Measurements from ENCODE around the gene RASAL2. TPM values are rescaled to one million over a fixed set of nuclear protein-coding genes. Genes with fewer than 3 reads are reported as not detected.
"Not testable (repeated sequence)": the region's sequence is repeated elsewhere in the genome, so short reads cannot be mapped to it uniquely, and the experiment has no call there.

RASAL2 gene
- total RNA-seq, 1 donor from 2014 or later, result 18.3 TPM

GRCh38 chr1:178118524-178118923, 24.6 kb downstream of the RASAL2 start:
- Mint-ChIP-seq H3K9me3 (peaks cover 21% of the 10 kb centered on the region), H3K4me3 (no peak overlapping the region), H3K36me3 (peaks cover 16% of the 10 kb centered on the region), H3K27ac (no peak overlapping the region), H3K4me1 (peaks cover 11% of the 10 kb centered on the region), H3K27me3 (ENCODE audit: insufficient read depth, low read depth) (no peaks in the 10 kb centered on the region)
- H3K27ac ChIP-seq, result no peak overlapping the region
- no peak overlapping the region for H3K9ac ChIP-seq
- no peaks in the 10 kb centered on the region for H3K36me3 ChIP-seq
- H3K4me2 ChIP-seq, result no peak overlapping the region
- H3F3A ChIP-seq (ENCODE audit: low read depth), result peaks cover 5% of the 10 kb centered on the region
- no peaks in the 10 kb centered on the region for H3K27me3 ChIP-seq
- H4K20me1 ChIP-seq (ENCODE audit: low read depth), result peaks cover under 1% of the 10 kb centered on the region
- no peak for TF ChIP-seq EZH2phosphoT487 (IDR thresholded peaks at IDR 0.05)
- no peak for TF ChIP-seq EZH2 (IDR thresholded peaks at IDR 0.05)
- TF ChIP-seq, protein P1, sequence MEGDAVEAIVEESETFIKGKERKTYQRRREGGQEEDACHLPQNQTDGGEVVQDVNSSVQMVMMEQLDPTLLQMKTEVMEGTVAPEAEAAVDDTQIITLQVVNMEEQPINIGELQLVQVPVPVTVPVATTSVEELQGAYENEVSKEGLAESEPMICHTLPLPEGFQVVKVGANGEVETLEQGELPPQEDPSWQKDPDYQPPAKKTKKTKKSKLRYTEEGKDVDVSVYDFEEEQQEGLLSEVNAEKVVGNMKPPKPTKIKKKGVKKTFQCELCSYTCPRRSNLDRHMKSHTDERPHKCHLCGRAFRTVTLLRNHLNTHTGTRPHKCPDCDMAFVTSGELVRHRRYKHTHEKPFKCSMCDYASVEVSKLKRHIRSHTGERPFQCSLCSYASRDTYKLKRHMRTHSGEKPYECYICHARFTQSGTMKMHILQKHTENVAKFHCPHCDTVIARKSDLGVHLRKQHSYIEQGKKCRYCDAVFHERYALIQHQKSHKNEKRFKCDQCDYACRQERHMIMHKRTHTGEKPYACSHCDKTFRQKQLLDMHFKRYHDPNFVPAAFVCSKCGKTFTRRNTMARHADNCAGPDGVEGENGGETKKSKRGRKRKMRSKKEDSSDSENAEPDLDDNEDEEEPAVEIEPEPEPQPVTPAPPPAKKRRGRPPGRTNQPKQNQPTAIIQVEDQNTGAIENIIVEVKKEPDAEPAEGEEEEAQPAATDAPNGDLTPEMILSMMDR (IDR thresholded peaks at IDR 0.05), result no peak
- no peak for DNase-seq (ENCODE audit: low spot score)
- no peaks in the 10 kb centered on the region for H3K9me3 ChIP-seq (ENCODE audit: low read depth)
- peaks cover 17% of the 10 kb centered on the region for H3K4me1 ChIP-seq
- peaks cover 59% of the 10 kb centered on the region for H3K79me2 ChIP-seq (ENCODE audit: low read depth)
- no peak overlapping the region for H2AFZ ChIP-seq (replicated peaks)
- H3K4me3 ChIP-seq, result no peak overlapping the region

DNA sequence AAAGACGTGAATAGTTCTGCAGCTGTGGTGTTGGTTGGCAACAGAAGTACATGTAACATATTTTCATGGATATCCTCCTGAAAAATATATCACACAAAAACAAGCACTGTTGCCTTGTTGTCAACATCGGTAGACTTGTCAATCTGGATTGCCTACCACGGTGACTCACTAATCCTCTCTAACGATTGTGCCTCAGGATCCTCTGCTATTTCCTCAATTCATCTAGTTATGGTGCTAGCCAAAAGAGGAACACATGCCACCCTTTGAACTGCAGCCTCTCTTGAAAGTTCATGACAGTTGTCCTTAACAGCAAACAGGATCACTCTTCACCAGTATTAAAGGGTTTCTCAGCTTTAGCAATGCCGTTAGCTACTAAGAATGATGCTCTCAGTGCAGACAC, 25.7 kb downstream of the RASAL2 start:
- no peak overlapping the region for H3K27ac ChIP-seq
- H4K20me1 ChIP-seq (ENCODE audit: low read depth), result peaks cover 6% of the 10 kb centered on the region
- H3K9ac ChIP-seq, result no peak overlapping the region
- H3K9me3 Mint-ChIP-seq, result peaks cover 21% of the 10 kb centered on the region
- peaks cover 11% of the 10 kb centered on the region for H3K4me1 Mint-ChIP-seq
- no peaks in the 10 kb centered on the region for H3K36me3 ChIP-seq
- H3K9me3 ChIP-seq (ENCODE audit: low read depth), result no peaks in the 10 kb centered on the region
- H3K36me3 Mint-ChIP-seq, result peaks cover 16% of the 10 kb centered on the region
- no peak overlapping the region for H3K27ac Mint-ChIP-seq
- no peak for TF ChIP-seq EZH2 (IDR thresholded peaks at IDR 0.05)
- no peak for TF ChIP-seq EZH2phosphoT487 (IDR thresholded peaks at IDR 0.05)
- TF ChIP-seq, protein P1 (IDR thresholded peaks at IDR 0.05), result no peak
- no peaks in the 10 kb centered on the region for H3K27me3 Mint-ChIP-seq (ENCODE audit: insufficient read depth, low read depth)
- H2AFZ ChIP-seq (replicated peaks), result no peak overlapping the region
- H3F3A ChIP-seq (ENCODE audit: low read depth), result peaks cover 5% of the 10 kb centered on the region
- no peak overlapping the region for H3K4me3 ChIP-seq
- DNase-seq (ENCODE audit: low spot score), result no peak
- peaks cover 17% of the 10 kb centered on the region for H3K4me1 ChIP-seq
- no peaks in the 10 kb centered on the region for H3K27me3 ChIP-seq
- H3K4me2 ChIP-seq, result no peak overlapping the region
- peaks cover 59% of the 10 kb centered on the region for H3K79me2 ChIP-seq (ENCODE audit: low read depth)
- H3K4me3 Mint-ChIP-seq, result no peak overlapping the region

GRCh38 chr1:178120088-178120487, 26.2 kb downstream of the RASAL2 start:
- H3K4me2 ChIP-seq, result no peak overlapping the region
- Mint-ChIP-seq H3K27ac (no peak overlapping the region), H3K4me1 (peaks cover 11% of the 10 kb centered on the region), H3K27me3 (ENCODE audit: insufficient read depth, low read depth) (no peaks in the 10 kb centered on the region), H3K36me3 (peaks cover 16% of the 10 kb centered on the region), H3K9me3 (peaks cover 21% of the 10 kb centered on the region), H3K4me3 (no peak overlapping the region)
- H3K79me2 ChIP-seq (ENCODE audit: low read depth), result peaks cover 60% of the 10 kb centered on the region
- no peak overlapping the region for H3K27ac ChIP-seq
- no peak overlapping the region for H3K9ac ChIP-seq
- H3F3A ChIP-seq (ENCODE audit: low read depth), result peaks cover 4% of the 10 kb centered on the region
- H4K20me1 ChIP-seq (ENCODE audit: low read depth), result peaks cover 6% of the 10 kb centered on the region
- H3K4me3 ChIP-seq, result no peak overlapping the region
- no peak for DNase-seq (ENCODE audit: low spot score)
- peaks cover 17% of the 10 kb centered on the region for H3K4me1 ChIP-seq
- no peaks in the 10 kb centered on the region for H3K27me3 ChIP-seq
- no peak for TF ChIP-seq EZH2phosphoT487 (IDR thresholded peaks at IDR 0.05)
- TF ChIP-seq, protein P1 (IDR thresholded peaks at IDR 0.05), result no peak
- no peak for TF ChIP-seq EZH2 (IDR thresholded peaks at IDR 0.05)
- H3K36me3 ChIP-seq, result no peaks in the 10 kb centered on the region
- no peaks in the 10 kb centered on the region for H3K9me3 ChIP-seq (ENCODE audit: low read depth)
- H2AFZ ChIP-seq (replicated peaks), result no peak overlapping the region

- H3K4me1 Mint-ChIP-seq, result peaks cover 11% of the 10 kb centered on the region
- not testable (repeated sequence) for H3K27me3 ChIP-seq; H3K9me3 ChIP-seq (ENCODE audit: low read depth); H3K27ac Mint-ChIP-seq; H3K27ac ChIP-seq; H4K20me1 ChIP-seq (ENCODE audit: low read depth); H3K9ac ChIP-seq; H2AFZ ChIP-seq (replicated peaks); H3F3A ChIP-seq (ENCODE audit: low read depth); H3K4me3 ChIP-seq; H3K4me3 Mint-ChIP-seq; H3K27me3 Mint-ChIP-seq (ENCODE audit: insufficient read depth, low read depth); DNase-seq (ENCODE audit: low spot score); H3K4me2 ChIP-seq; H3K36me3 ChIP-seq
- peaks cover 16% of the 10 kb centered on the region for H3K36me3 Mint-ChIP-seq
- H3K79me2 ChIP-seq (ENCODE audit: low read depth), result peaks cover 60% of the 10 kb centered on the region
- H3K4me1 ChIP-seq, result peaks cover 17% of the 10 kb centered on the region
- peaks cover 21% of the 10 kb centered on the region for H3K9me3 Mint-ChIP-seq
Measured at GRCh38 chr1:178120520-178121052, 26.7 kb downstream of the RASAL2 start.

All from neural progenitor cell (in vitro differentiated cells).